HUES64 (cell line): Measurements from ENCODE around the gene ORC5.

Experiments
- H3K27ac ChIP-seq: 2 replicates; pipeline ENCODE4 v1.7.0; 2013; ENCODE audit warnings: low read depth, low read length, inconsistent platforms
- H3K27me3 ChIP-seq: 2 replicates; pipeline ENCODE4 v1.6.1; 2013; ENCODE audit warnings: mild to moderate bottlenecking, low read length; ENCODE audit not compliant: insufficient read depth
- H3K36me3 ChIP-seq: 2 replicates; pipeline ENCODE4 v1.6.1; 2013; ENCODE audit warnings: mild to moderate bottlenecking, low read length; ENCODE audit not compliant: insufficient read depth
- H3K4me1 ChIP-seq: 2 replicates; pipeline ENCODE4 v1.6.1; 2013; ENCODE audit warnings: mild to moderate bottlenecking, low read length, moderate library complexity; ENCODE audit not compliant: insufficient read depth
- H3K4me3 ChIP-seq: 2 replicates; pipeline ENCODE4 v1.5.1; 2013; ENCODE audit warnings: mild to moderate bottlenecking, low read length, moderate library complexity
- H3K9ac ChIP-seq: 2 replicates; pipeline ENCODE4 v1.6.1; 2013; ENCODE audit warnings: mild to moderate bottlenecking, low read depth, low read length
- H3K9me3 ChIP-seq: 2 replicates; pipeline ENCODE4 v1.6.1; 2013; ENCODE audit warnings: low read depth, low read length; ENCODE audit not compliant: insufficient read depth
- WGBS: fragments of 150-250, 120-280 bp; methylation state at CpG from one replicate; pipeline ENCODE4 v1.1.7; 2013; ENCODE audit warnings: missing lambda C conversion rate; 5-methylcytosine and 5-hydroxymethylcytosine counted together

The ORC5 gene

DNA sequence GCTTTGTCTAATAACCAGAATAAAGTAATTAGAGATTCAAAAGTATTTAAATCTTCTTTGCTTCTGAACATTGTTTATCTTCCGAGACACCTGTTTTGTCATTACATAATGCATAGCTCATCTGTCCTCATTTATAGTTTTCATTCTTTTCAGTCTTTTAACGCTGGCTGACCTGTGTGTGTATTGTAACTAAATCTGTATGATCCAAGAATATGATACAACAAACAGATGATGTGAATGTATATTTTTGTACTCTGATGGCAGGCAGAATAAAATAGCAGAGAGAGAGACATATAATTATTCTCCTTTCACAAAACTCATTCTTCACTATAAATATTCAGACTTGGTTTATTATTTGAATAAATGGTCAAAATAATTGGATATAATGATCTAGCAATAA lies 80.6 kb downstream of the ORC5 start:
- Histone ChIP-seq H3K36me3 (peaks cover 14% of the 10 kb centered on the region), H3K27me3 (no peaks in the 10 kb centered on the region), H3K9me3 (no peaks in the 10 kb centered on the region), H3K4me3 (no peak overlapping the region), H3K9ac (no peak overlapping the region), H3K4me1 (peaks cover 21% of the 10 kb centered on the region; the same call in 1 of the 2 replicates), H3K27ac (no peak overlapping the region)
- 86% methylated on average over 1 of the region's 2 CpGs for WGBS

DNA sequence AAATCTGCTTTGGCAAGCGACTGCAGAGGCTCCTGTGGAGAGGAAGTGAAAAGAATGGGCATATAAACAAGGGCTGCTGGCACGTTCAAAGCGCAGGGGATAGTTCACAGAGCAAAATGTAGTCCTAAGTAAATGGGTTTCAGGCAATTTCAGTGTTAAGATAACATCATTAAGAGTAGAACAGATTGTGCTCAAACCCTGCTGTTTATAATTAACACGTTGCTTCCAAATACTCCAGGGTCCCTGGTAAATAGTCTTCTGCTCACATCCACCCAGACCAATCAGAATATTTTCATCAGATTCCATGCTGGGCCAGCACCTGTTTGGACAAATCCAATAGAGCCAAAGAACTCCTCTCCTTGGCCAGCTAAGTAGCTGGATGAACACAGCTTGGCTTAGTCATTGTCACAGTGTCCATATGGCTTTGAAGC lies 81.4 kb downstream of the ORC5 start:
- Histone ChIP-seq H3K9ac (no peak overlapping the region), H3K9me3 (no peaks in the 10 kb centered on the region), H3K4me3 (no peak overlapping the region), H3K27me3 (no peaks in the 10 kb centered on the region), H3K36me3 (peaks cover 12% of the 10 kb centered on the region), H3K4me1 (peaks cover 21% of the 10 kb centered on the region; the same call in 1 of the 2 replicates), H3K27ac (no peak overlapping the region)
- WGBS: 82% methylated on average over 4 of the region's 4 CpGs

DNA sequence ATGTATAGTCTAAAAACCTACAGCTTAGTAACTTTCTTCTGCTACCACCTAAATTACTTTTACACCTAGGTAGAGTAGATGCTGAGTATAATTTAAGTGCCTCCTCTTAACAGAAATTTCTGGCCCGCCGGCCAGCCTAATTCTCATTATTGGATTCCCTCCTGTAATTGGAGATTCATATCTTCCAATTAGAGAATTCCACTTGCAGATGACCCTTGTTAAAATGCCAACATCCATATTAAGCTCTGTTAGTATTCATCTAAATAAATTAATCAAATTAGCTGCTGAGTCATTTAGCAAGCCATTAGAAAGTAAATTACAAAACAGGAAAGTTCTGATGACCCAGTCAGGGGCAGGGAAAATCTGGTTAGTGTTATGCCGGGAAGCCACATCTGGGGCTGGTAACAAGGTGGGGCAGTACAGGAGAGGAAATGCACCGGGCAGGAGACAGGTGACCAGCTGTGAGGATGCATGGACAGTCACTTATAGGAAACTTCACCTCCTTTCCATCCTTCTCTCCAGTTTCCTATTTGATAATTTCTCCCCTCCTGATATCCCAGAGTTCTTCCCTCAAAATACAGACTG lies 82.8 kb downstream of the ORC5 start:
- no peaks in the 10 kb centered on the region for H3K27me3 ChIP-seq
- H3K9me3 ChIP-seq: no peaks in the 10 kb centered on the region
- H3K27ac ChIP-seq: peak overlapping the region; percentile 45; the same call in 1 of the 2 replicates
- H3K4me1 ChIP-seq: peaks cover 21% of the 10 kb centered on the region; the same call in 1 of the 2 replicates
- WGBS: 95% methylated on average over 4 of the region's 4 CpGs
- peaks cover 12% of the 10 kb centered on the region for H3K36me3 ChIP-seq
- H3K9ac ChIP-seq: no peak overlapping the region
- no peak overlapping the region for H3K4me3 ChIP-seq

DNA sequence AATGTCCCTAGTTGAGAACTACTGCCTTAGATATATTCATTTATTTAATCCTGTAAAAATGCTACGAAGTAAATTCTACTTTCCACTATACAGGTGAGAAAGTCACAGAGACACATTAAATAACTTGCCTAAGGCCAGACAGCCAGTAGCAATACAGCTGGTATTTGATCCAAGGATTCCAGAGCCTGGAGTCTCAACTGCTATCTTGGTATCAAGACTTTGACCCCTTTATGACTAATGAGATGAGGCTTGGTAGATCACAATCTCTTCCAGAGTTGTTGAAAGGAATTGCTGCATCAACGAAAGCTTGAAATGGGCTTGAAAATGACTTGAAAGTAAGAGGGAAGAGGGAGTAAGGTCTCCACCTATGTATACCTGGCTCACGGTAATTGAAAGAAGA lies 83.3 kb downstream of the ORC5 start:
- Histone ChIP-seq H3K27ac (no peak overlapping the region; the same call in 1 of the 2 replicates), H3K4me3 (no peak overlapping the region), H3K36me3 (peaks cover 12% of the 10 kb centered on the region), H3K4me1 (peaks cover 21% of the 10 kb centered on the region; the same call in 1 of the 2 replicates), H3K9ac (no peak overlapping the region), H3K9me3 (no peaks in the 10 kb centered on the region), H3K27me3 (no peaks in the 10 kb centered on the region)
- 93% methylated on average over 3 of the region's 3 CpGs for WGBS

DNA sequence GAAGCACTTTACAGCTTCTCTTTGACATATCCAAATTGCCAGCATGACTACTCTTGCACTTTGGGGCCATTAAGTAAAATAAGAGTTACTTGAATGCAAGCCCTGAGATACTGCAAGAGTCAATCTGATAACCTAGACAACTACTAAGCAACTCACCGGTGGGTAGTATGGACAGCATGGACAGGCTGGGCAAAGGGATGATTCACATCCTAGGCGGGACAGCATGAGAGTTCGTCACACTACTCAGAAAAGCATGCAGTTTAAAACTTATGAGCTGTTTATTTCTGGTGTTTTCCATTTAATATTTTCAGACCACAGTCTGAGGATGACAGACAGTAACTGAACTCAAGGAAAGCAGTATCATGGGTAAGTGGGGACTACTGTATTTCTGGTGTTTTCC lies 84.0 kb downstream of the ORC5 start:
- Histone ChIP-seq H3K4me3 (no peak overlapping the region), H3K27ac (no peak overlapping the region), H3K9ac (no peak overlapping the region), H3K36me3 (peaks cover 10% of the 10 kb centered on the region), H3K27me3 (no peaks in the 10 kb centered on the region), H3K4me1 (peaks cover 21% of the 10 kb centered on the region; the same call in 1 of the 2 replicates), H3K9me3 (no peaks in the 10 kb centered on the region)
- 88% methylated on average over 3 of the region's 3 CpGs for WGBS

DNA sequence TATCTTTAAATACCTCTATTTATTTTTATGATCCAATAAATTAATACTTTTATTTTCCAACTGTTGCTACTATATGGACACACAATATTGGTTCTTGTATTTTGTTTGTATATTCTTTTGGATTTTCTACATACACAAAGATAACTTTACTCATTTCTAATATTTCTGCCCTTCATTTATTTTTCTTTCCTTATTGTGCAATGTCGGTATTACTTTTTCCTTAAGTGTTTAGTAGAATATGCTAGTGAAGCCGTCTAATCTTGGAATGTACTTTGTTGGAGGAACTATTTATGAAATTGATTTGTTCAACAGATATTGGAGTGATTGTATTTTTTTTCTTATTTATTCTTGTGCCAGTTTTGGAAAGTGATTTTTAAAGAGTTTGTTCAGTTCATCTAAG lies 94.0 kb downstream of the ORC5 start:
- H3K4me3 ChIP-seq: no peak overlapping the region
- no peaks in the 10 kb centered on the region for H3K4me1 ChIP-seq
- WGBS: 98% methylated on average over 2 of the region's 2 CpGs
- H3K9ac ChIP-seq: no peak overlapping the region
- H3K36me3 ChIP-seq: no peaks in the 10 kb centered on the region
- no peaks in the 10 kb centered on the region for H3K27me3 ChIP-seq
- H3K9me3 ChIP-seq: no peaks in the 10 kb centered on the region
- H3K27ac ChIP-seq: no peak overlapping the region

DNA sequence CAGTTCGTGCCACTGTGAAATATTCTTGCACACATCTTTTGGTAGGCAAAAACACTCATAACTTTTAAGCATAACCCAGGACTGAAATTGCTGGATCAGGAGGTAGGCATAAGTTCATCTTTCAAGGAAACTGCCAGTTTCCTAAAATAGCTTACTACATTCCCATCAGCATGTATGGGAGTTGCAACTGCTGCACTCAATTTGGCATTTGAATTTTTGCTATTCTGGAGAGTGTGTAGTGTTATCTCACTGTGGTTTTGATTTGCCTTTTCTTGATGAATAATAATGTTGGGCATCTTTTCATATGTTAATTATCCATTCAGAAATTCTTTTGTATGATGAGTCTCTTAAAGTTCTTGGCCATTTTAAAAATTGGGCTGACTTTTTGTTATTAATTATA lies 95.2 kb downstream of the ORC5 start:
- Histone ChIP-seq H3K27me3 (no peaks in the 10 kb centered on the region), H3K4me3 (no peak overlapping the region), H3K9me3 (no peaks in the 10 kb centered on the region), H3K9ac (no peak overlapping the region), H3K27ac (no peak overlapping the region), H3K4me1 (no peaks in the 10 kb centered on the region), H3K36me3 (no peaks in the 10 kb centered on the region)
- WGBS: 88% methylated on average over 1 of the region's 1 CpG

DNA sequence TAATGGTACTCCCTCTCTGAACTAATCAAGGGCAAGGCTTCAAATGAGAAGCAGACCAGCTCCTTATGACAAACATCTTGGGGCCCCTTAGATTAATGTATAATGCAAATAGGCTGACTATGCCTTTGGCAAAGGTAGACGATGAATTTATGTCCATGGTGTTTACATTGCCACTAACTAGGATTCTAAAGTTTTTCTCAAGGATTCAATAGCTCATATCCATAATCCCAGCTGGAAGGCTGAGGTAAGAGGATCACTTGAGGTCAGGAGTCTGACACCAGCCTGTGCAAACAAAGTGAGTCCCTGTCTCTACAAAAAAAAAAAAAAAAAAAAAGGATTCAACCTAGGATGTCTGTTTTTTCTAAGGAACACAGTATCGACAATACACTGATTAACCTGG lies 96.5 kb downstream of the ORC5 start:
- Histone ChIP-seq H3K27me3 (no peaks in the 10 kb centered on the region), H3K27ac (no peak overlapping the region), H3K9me3 (no peaks in the 10 kb centered on the region), H3K4me1 (no peaks in the 10 kb centered on the region), H3K36me3 (no peaks in the 10 kb centered on the region), H3K4me3 (no peak overlapping the region), H3K9ac (no peak overlapping the region)
- WGBS: 100% methylated on average over 2 of the region's 2 CpGs

DNA sequence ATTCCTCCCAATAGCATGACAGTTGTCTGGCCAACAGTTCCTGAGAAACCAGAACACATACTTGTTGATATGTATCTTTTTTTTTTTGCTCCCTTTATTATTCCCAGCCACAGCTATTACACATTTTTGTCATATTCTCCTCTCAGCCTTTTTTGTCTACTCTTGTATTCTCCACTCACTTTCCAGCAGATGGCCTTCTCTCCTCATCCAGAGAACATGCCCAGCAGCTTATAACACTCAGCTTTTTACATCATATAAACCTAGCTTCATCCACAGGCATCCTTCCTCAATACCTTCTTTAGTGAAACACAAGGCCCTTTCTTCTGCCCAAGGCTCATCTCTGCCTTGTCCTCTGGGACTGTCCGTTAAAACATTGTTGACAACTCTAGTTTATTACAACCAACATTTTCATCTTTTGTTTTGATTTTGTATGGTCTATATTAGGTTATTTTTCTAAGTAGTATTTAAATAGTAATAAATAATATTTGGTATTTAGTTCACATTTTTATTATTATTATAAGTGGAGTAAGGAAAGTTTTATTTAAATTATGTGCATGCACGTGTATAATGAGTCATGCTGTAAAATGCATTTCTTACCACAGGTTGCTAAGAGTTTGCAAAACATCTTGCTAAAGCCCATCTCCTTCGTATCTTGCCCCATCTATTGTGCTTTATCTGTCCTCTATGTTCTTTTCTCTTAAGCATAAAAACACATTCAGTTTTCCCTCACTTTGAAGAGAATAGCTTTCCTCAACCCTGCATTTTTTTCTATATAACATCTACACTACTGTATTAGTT lies 101.5 kb downstream of the ORC5 start:
- Histone ChIP-seq H3K4me3 (no peak overlapping the region), H3K9ac (no peak overlapping the region), H3K9me3 (no peaks in the 10 kb centered on the region), H3K36me3 (no peaks in the 10 kb centered on the region), H3K4me1 (no peaks in the 10 kb centered on the region), H3K27me3 (no peaks in the 10 kb centered on the region), H3K27ac (no peak overlapping the region)
- WGBS: 92% methylated on average over 3 of the region's 3 CpGs

DNA sequence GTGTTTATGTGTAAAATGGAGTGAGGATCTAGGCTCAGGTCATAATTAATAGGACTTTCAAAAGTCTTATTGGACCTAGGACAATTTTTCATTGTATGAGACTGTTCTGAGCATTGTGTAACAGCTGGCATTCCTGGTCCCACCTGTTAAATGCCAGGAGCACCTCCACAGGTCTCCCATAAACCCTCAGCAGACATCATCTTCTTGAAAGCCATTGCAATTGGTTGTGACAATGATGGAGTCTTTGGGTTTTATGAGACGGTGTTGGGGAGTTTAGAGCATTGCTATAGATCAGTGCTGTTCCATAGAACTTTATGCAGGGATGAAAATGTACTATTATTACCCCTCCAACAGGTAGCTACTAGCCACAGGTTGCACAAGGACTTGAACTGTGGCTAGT lies 108.9 kb downstream of the ORC5 start:
- no peak overlapping the region for H3K9ac ChIP-seq
- 88% methylated on average over 1 of the region's 1 CpG for WGBS
- H3K4me1 ChIP-seq: peaks cover 8% of the 10 kb centered on the region; the same call in 1 of the 2 replicates
- H3K27me3 ChIP-seq: no peaks in the 10 kb centered on the region
- no peak overlapping the region for H3K4me3 ChIP-seq
- H3K9me3 ChIP-seq: no peaks in the 10 kb centered on the region
- H3K27ac ChIP-seq: no peak overlapping the region
- H3K36me3 ChIP-seq: no peaks in the 10 kb centered on the region

DNA sequence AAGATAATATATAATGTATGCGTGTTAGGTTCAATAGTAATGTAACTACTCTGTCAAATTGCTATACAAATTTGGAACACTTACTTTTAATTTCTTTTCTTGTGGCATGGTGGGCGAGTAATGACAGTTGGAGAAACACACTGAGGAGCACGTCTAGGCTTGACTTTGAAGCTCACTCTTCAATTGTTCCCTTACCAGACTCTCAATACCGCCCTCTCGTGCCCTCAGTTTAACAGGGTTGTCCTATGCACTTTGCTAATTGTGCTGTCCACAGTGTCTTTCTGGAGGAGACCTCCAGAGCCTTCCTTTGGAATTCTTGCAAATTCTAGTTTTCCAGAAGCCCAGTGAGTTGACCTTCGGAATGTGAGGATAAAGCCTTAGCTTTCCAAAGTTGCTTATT lies 111.1 kb downstream of the ORC5 start:
- Histone ChIP-seq H3K4me3 (no peak overlapping the region), H3K9me3 (no peaks in the 10 kb centered on the region), H3K36me3 (no peaks in the 10 kb centered on the region), H3K27me3 (no peaks in the 10 kb centered on the region), H3K4me1 (peaks cover 8% of the 10 kb centered on the region; the same call in 1 of the 2 replicates), H3K9ac (no peak overlapping the region), H3K27ac (no peak overlapping the region)
- WGBS: 66% methylated on average over 5 of the region's 6 CpGs
